Measurements from ENCODE around the gene SH3RF3.

SH3RF3 gene

GRCh38 chr2:109452318-109453305 lies 323.6 kb downstream of the SH3RF3 start:
- DNase-seq (ENCODE audit: low read depth in 3 of 3), result no peak

DNA sequence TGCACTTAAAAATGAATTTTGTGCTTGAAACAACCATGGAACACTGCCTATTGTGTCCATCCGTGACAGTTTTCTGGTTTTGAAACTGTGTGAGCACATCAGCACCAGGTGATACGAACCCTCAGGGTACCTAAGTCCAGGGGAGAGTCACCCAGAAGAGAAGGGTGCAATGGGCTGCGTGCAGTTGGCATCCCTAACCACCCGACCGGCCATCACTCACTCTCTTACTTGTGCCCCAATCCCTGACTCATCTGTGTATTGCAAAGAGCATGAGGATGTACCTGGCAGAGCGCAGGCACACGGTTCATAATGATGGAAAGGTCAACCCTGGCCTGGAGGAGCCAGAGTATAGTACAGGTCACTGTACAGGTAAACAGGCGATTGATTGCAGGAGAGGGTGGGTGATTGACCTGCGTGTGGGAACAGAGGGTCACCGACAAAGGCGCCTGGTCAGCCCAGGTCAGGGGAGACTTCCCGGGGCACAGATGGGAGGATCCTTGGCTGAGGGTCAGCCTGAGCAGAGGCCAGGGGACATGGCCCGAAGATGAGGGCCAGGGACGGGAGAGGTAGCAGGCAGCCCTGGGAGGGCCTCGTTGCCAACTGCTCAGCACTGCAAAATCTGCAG lies 324.5 kb downstream of the SH3RF3 start:
- DNase-seq (ENCODE audit: low read depth in 3 of 3), result no peak

GRCh38 chr2:109454304-109454703 lies 325.3 kb downstream of the SH3RF3 start:
- no peak for DNase-seq (ENCODE audit: low read depth in 3 of 3)

DNA sequence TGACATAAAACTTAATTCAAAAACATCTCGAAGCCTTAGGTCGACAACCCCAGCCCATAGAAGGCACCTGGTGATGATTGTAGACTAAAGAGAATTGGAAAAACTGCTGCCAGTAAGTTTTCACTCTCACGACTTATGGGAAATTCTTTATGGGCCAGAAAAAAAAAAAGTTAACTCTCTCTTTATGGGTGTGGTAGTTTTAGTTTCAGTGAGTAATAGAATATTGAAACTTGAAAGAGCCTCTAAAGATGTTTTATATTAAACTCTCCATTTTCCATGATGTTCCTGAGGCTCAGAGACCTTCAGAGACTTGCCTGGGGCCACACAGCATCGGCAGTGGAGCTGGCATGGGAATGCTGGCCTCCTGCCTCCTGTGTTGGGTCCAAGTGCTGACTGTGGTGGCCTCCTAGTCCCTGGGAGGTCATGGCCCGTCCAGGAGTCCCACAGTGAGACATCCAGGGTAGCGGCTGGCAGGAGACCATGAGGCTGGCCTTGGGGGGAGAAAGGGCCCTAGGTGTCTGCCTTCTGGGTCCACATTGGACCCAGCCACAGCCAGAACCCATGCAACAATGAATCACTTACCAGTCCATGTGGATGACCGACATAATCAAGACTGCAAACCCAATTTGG lies 325.9 kb downstream of the SH3RF3 start:
- no peak for DNase-seq (ENCODE audit: low read depth in 3 of 3)

GRCh38 chr2:109455731-109456691 lies 327.0 kb downstream of the SH3RF3 start:
- DNase-seq (ENCODE audit: low read depth in 3 of 3), result no peak

GRCh38 chr2:109456776-109457175 lies 327.8 kb downstream of the SH3RF3 start:
- no peak for DNase-seq (ENCODE audit: low read depth in 3 of 3)

DNA sequence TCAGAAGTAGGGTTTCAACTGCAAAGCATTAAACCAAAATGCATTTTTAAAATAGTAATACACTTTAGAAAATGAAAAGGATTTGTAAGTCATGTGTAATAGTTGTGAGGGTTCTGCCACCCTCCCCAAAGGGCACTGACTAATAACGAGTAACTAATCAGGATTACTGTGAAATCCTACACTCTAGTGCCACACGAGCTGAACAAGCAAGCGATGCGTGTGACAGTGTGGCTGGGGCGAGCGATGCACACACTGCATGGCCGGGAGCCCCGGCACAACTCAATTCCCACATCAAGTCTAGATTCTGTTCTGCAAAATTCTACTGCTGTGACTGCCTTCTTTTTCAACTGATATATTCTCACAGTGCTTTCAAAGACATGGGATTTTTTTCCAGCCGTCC lies 328.4 kb downstream of the SH3RF3 start:
- no peak for DNase-seq (ENCODE audit: low read depth in 3 of 3)

GRCh38 chr2:109457794-109458193 lies 328.8 kb downstream of the SH3RF3 start:
- DNase-seq (ENCODE audit: low read depth in 3 of 3), result no peak

- no peak for DNase-seq (ENCODE audit: low read depth in 3 of 3)
Observed at GRCh38 chr2:109458512-109458911, 329.5 kb downstream of the SH3RF3 start.

DNA sequence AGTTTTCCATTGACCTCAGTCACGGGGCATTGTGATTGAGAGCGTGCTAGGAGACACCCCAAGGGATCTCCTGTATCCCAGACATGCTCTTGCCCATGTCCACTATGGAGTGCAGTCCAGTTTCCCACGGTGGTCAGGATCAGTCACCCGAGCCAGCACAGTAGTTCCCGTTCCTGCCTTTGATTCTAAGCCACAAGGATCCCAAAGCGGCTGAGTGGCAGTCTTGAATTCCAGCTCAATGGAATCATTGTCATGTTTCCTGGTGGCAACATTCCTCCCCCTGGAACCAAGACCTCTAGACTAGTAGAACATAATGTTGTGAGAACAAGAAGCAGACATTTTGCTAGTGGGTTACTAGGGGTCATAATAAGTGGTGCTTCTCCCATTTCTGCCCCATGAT lies 330.5 kb downstream of the SH3RF3 start:
- no peak for DNase-seq (ENCODE audit: low read depth in 3 of 3)

DNA sequence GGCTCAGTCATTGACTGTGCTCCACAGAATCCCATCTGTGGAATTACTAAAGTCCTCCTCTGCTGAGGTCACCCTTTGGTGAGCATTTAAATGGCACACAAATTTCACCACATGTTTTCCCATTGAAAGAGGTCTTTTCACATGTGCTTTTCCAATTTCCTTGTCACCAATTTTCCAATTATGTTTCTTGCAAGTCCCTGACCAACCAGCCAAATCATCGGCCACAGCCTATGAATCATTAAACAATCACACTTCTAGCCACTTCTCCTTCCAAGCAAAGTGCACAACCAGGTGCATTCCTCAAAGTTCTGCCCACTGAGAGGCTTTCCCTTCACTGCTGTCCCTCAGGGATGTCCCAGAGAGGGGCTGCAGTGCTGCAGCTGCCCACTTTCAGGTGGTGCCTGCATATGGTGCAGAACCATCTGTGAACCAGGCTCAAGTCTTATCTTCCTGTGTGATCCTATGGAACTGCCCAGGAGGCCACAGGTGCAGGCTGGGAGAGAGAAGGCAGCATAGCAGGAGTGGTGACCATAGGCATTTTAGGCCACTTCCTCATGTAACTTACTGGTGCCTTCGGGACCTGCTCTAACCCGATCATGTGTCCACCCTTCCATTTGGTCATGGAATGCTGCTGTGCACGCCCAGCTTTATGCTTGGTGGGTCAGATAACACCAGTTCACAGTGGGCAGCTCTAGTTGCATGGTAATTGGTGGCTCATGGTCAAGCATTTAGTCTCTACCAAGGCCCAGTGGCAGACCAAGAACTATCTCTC lies 331.7 kb downstream of the SH3RF3 start:
- DNase-seq (ENCODE audit: low read depth in 3 of 3), result no peak

GRCh38 chr2:109463236-109463635 lies 334.2 kb downstream of the SH3RF3 start:
- no peak for DNase-seq (ENCODE audit: low read depth in 3 of 3)

DNA sequence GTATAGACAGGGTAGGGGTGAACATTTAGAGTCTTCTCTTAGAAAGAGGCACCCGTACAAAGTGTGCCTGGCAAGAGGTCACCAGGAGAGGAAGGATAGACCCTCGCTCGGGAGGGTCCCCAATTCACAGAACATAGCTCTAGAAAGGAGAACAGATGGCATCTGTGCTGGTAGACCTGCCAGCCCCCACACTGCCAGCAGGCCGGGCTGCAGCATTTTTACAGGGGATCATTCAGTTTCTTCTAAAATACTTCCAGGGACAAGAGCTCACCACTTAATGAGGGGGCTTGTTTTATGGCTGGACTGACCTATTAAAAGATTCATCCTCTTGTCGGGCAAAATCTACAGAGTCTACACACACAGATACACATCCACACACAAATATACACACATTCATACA lies 334.9 kb downstream of the SH3RF3 start:
- no peak for DNase-seq (ENCODE audit: low read depth in 3 of 3)

GRCh38 chr2:109466674-109467575 lies 337.9 kb downstream of the SH3RF3 start:
- no peak for DNase-seq (ENCODE audit: low read depth in 3 of 3)

GRCh38 chr2:109467701-109468100 lies 338.7 kb downstream of the SH3RF3 start:
- DNase-seq (ENCODE audit: low read depth in 3 of 3), result no peak

- DNase-seq (ENCODE audit: low read depth in 3 of 3), result no peak
Observed at GRCh38 chr2:109468893-109469292, 339.9 kb downstream of the SH3RF3 start.

GRCh38 chr2:109471658-109472057 lies 342.7 kb downstream of the SH3RF3 start:
- DNase-seq (ENCODE audit: low read depth in 3 of 3), result no peak

DNA sequence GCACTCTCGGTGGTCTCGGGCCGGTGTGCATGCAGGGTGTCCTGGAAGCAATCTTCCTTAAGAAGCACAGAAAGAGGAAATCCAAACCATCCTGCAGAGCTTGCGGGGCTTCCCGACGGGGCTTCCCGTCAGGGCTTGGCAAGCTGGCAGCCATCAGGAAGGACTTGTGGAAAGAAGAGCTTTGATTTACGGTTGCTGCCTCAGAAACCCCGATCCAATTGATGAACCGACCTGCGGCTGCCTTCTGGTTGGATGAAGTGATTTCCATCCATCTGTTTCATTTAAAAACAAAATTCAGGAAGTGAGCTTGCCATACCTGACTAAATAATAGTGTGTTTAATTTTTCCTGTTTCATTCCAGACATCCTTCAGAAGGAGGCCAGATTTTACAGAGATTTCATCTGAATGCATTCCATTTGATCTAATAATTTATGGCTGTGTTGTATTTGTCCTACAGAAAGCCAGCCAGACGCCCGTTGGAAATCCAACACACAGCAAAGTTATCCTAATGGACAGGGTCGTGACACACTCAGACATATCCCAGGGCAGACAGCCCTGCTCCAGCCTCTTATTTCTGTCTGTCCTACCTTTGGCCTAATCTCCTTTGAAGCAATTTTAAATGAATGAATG lies 343.4 kb downstream of the SH3RF3 start:
- DNase-seq (ENCODE audit: low read depth in 3 of 3), result no peak

- DNase-seq (ENCODE audit: low read depth in 3 of 3), result no peak
Observed at GRCh38 chr2:109472974-109473373, 344.0 kb downstream of the SH3RF3 start.
